Stimulated activated CD4-positive, alpha-beta T cell treated with anti-CD3 and anti-CD28 coated beads, Interleukin-15, amount 100 ng/mL, for 24 hours (primary cell): Measurements from ENCODE around the gene CYYR1.

Experiments used
- DNase-seq: peaks from one replicate; pipeline ENCODE4 v3.0.0-alpha.2; 2020

The CYYR1 gene

DNA sequence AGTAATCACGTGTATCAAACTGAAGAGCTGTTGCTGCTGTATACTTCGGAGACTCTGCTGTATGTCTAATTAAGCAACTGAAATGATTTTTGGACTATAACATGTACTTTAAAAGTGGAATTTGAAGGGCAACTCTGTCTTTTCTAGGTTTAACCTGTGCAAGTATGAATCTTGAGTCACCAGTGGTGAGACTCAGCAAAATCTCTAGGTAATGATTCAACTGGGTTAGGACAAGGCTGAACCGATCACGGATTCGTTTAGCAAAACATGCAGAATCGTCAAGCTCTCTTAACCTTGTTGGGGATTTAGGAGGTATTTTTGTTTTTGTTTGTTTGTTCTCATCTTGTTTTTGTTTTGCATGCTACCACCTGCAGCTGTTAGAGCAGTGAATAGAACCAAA lies 149.6 kb downstream of the CYYR1 start:
- no peak for DNase-seq

GRCh38 chr21:26422706-26423105 lies 150.4 kb downstream of the CYYR1 start:
- DNase-seq, result no peak

- DNase-seq, result no peak
These were observed 150.9 kb downstream of the CYYR1 start for GRCh38 chr21:26422138-26422537.

DNA sequence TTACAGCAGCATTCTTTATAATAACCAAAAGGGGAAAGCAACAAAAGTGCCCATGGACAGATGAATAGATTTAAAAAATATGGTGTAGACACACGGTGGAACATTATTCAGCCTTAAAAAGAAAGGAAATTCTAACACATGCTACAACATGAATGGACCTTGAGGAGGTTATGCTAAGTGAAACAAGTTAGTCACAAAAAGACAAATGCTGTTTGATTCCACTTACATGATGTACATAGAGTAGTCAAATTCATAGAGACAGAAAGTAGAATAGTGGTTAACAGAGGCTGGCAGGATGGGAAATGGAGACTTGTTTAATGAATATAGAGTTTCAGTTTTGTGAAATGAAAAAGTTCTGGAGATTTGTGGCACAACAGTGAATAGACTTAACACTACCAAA lies 151.4 kb downstream of the CYYR1 start:
- no peak for DNase-seq
